Vagina (tissue), 2 donors: ENCODE data around the gene DNAJB4.

ENCODE experiments used
- CTCF ChIP-seq, 3 experiments: fragments of 450-650 bp in 2 of 3; fragments of 200-600 bp in 1 of 3; sonication (generic) in 1 of 3; IDR thresholded peaks; one replicate each; pipeline ENCODE4 v1.5.1; 2017 to 2019; ENCODE audit warnings: antibody characterized with exemption in 3 of 3, mild to moderate bottlenecking in 2 of 3, moderate library complexity in 2 of 3
- POLR2A ChIP-seq, 2 donors: fragments of 450-650 bp; IDR thresholded peaks; one replicate each; pipeline ENCODE4 v1.6.1; 2017; ENCODE audit warnings: antibody characterized with exemption in 2 of 2, mild to moderate bottlenecking in 2 of 2, moderate library complexity in 2 of 2

GRCh38 chr1:77976433-77977076 lies 28.2 kb upstream of the DNAJB4 start:
- TF ChIP-seq CTCF (IDR thresholded peaks at IDR 0.05), result no peak
- no peak for TF ChIP-seq POLR2A (IDR thresholded peaks at IDR 0.05)
